Measurements from ENCODE around the gene ZNF451. TPM values are rescaled to one million over a fixed set of nuclear protein-coding genes. Genes with fewer than 3 reads are reported as not detected.
A peak's percentile ranks its signal among the peaks of the same experiment; 100 is the strongest.

Gene ZNF451
- total RNA-seq, 1 experiment from 2014 or later: 34.5 TPM

DNA sequence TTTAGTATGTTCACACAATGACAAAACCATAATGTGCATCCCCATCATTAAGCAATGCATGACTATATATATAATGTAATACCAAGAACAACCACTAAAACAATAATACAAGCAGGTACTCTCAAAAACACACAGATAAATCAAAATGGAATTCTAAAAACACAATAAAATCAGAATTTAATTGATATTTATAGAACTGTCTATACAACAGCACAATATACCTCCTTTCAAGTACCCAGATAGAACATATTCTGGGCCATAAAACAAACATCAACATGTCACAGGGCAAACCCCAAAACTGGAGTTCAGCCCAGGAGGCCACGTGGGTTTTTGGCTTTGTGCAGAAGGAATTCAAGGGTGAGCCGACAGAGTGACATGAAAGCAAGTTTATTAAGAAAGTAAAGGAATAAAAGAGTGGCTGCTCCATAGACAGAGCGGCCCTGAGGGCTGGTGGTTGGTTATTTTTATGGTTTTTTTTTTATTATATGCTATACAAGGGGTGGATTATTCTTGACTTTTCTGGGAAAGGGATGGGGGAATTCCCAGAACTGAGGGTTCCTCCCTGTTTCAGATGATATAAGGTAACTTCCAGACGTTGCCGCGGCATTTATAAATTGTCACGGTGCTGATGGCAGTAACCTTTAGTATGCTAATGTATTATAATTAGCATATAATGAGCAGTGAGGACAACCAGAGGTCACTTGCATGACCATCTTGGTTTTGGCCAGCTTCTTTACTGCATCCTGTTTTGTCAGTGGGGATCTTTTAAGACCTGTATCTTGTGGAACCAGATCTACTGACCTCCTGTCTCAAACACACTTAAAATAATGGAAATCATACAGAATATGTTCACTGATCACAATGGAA, 126.5 kb downstream of the ZNF451 start:
- H3K27me3 ChIP-seq (ENCODE audit: low read length): no peaks in the 10 kb centered on the region
- no peaks in the 10 kb centered on the region for H4K20me1 ChIP-seq (ENCODE audit: low read length)
- POLR2A ChIA-PET (ENCODE audit: unreplicated experiment): no interaction called here
- H3K36me3 ChIP-seq (ENCODE audit: low read depth, low read length): no peaks in the 10 kb centered on the region
- no peak overlapping the region for H3K4me2 ChIP-seq (ENCODE audit: low read length)
- H3K27ac ChIP-seq (ENCODE audit: low read length): no peak overlapping the region
- peak; percentile 9 for DNase-seq
- peaks cover 99% of the 10 kb centered on the region for H3K79me2 ChIP-seq (ENCODE audit: low read length)
- CTCF ChIA-PET: no interaction called here
- no peak overlapping the region for H3K4me3 ChIP-seq (ENCODE audit: low read length)
- no peaks in the 10 kb centered on the region for H3F3A ChIP-seq (ENCODE audit: low read length, unreplicated experiment)
- H3K4me1 ChIP-seq (ENCODE audit: insufficient read depth, low read length): no peaks in the 10 kb centered on the region
- ATAC-seq: no peak
- no peaks in the 10 kb centered on the region for H3K9me3 ChIP-seq (ENCODE audit: low read length)
- no peak overlapping the region for H3K9ac ChIP-seq (ENCODE audit: low read length)
- no peaks in the 10 kb centered on the region for H3K9me2 ChIP-seq (replicated peaks; ENCODE audit: low read length)
- no peak overlapping the region for H2AFZ ChIP-seq (ENCODE audit: low read length)
- TF ChIP-seq EZH2 (IDR thresholded peaks at IDR 0.05; ENCODE audit: low read length, unreplicated experiment): no peak
- TF ChIP-seq CTCF (conservative IDR thresholded peaks at IDR 0.05; ENCODE audit: low read depth, low read length): peak; percentile 19; the same call in 1 of the 2 replicates
- no TSS peak for BruUV-seq (replicated peaks)
- intact Hi-C loops (cut with micrococcal nuclease): no loop called here

DNA sequence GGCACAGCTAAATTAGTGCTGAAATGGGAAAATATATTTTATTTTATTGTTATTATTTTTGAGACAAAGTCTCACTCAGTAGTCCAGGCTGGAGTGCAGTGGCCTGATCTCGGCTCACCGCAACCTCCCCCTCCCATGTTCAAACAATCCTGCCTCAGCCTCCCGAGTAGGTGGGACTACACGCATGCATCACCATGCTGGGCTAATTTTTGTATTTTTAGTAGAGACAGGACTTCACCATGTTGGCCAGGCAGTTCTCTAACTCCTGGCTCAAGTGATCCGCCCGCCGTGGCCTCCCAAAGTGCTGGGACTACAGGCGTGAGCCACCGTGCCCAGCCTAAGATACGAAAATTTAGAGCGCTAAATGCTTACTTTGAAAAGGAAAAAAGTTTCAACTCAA, 127.3 kb downstream of the ZNF451 start:
- no peak overlapping the region for H3K4me3 ChIP-seq (ENCODE audit: low read length)
- no peaks in the 10 kb centered on the region for H3K36me3 ChIP-seq (ENCODE audit: low read depth, low read length)
- H2AFZ ChIP-seq (ENCODE audit: low read length): no peak overlapping the region
- intact Hi-C loops (cut with micrococcal nuclease): no loop called here
- H3K9me3 ChIP-seq (ENCODE audit: low read length): no peaks in the 10 kb centered on the region
- H3K27ac ChIP-seq (ENCODE audit: low read length): no peak overlapping the region
- no peak for ATAC-seq
- H3K9ac ChIP-seq (ENCODE audit: low read length): no peak overlapping the region
- H3K27me3 ChIP-seq (ENCODE audit: low read length): no peaks in the 10 kb centered on the region
- H3K4me1 ChIP-seq (ENCODE audit: insufficient read depth, low read length): no peaks in the 10 kb centered on the region
- H3K4me2 ChIP-seq (ENCODE audit: low read length): no peak overlapping the region
- no peak for TF ChIP-seq EZH2 (IDR thresholded peaks at IDR 0.05; ENCODE audit: low read length, unreplicated experiment)
- no peak for TF ChIP-seq CTCF (conservative IDR thresholded peaks at IDR 0.05; ENCODE audit: low read depth, low read length)
- TF ChIP-seq EZH2phosphoT487 (IDR thresholded peaks at IDR 0.05; ENCODE audit: borderline replicate concordance, low read length): no peak
- BruUV-seq (replicated peaks): no TSS peak
- H3K79me2 ChIP-seq (ENCODE audit: low read length): peaks cover 96% of the 10 kb centered on the region
- H3F3A ChIP-seq (ENCODE audit: low read length, unreplicated experiment): no peaks in the 10 kb centered on the region
- DNase-seq: no peak
- ChIA-PET CTCF (no interaction called here), POLR2A (ENCODE audit: unreplicated experiment) (no interaction called here)
- no peaks in the 10 kb centered on the region for H4K20me1 ChIP-seq (ENCODE audit: low read length)
- H3K9me2 ChIP-seq (replicated peaks; ENCODE audit: low read length): no peaks in the 10 kb centered on the region

Other genes with a start within 250 kb of the ZNF451 start
- 0.58 and 1.3 TPM in 2 replicates for gene BEND6, start 135.1 kb upstream of the ZNF451 start, total RNA-seq (2014; rRNA removed)
- 6.0 and 7.4 TPM in 2 replicates for gene KIAA1586, start 43.5 kb upstream of the ZNF451 start, total RNA-seq (2014; rRNA removed)
- gene BAG2, start 82.1 kb downstream of the ZNF451 start, total RNA-seq (2014; rRNA removed): 8.9 and 10.4 TPM in 2 replicates
- gene RAB23, start 132.1 kb downstream of the ZNF451 start, total RNA-seq (2014; rRNA removed): 8.2 and 11.2 TPM in 2 replicates
- gene PRIM2, start 227.4 kb downstream of the ZNF451 start, total RNA-seq (2014; rRNA removed): 26.1 and 48.4 TPM in 2 replicates